Ishikawa (cell line): Measurements from ENCODE around the gene ADNP2.

Experiments
- CREB1 ChIP-seq: IDR thresholded peaks from 2 replicates; pipeline ENCODE4 v1.6.1; 2012; ENCODE audit warnings: low read depth
- FOXM1 ChIP-seq: IDR thresholded peaks from 2 replicates; pipeline ENCODE4 v1.6.1; 2012; ENCODE audit warnings: low read depth, borderline replicate concordance
- MAX ChIP-seq: IDR thresholded peaks from 2 replicates; pipeline ENCODE4 v1.6.1; 2012
- REST ChIP-seq: IDR thresholded peaks from 2 replicates; pipeline ENCODE4 v1.6.1; 2012; ENCODE audit warnings: low read depth, mild to moderate bottlenecking
- TAF1 ChIP-seq: IDR thresholded peaks from 2 replicates; pipeline ENCODE4 v1.6.1; 2012; ENCODE audit warnings: low read depth, mild to moderate bottlenecking
- TCF12 ChIP-seq: IDR thresholded peaks from 2 replicates; pipeline ENCODE4 v1.6.1; 2012; ENCODE audit warnings: low read depth
- USF1 ChIP-seq: IDR thresholded peaks from 2 replicates; pipeline ENCODE4 v1.6.1; 2012
- YY1 ChIP-seq: IDR thresholded peaks from 2 replicates; pipeline ENCODE4 v1.6.1; 2012; ENCODE audit warnings: low read depth

GRCh38 chr18:80148326-80149199, 39.5 kb downstream of the ADNP2 start:
- TF ChIP-seq FOXM1, result no peak
- no peak for TF ChIP-seq USF1
- no peak for TF ChIP-seq TAF1
- TF ChIP-seq REST, result no peak
- no peak for TF ChIP-seq TCF12
- no peak for TF ChIP-seq YY1
- no peak for TF ChIP-seq MAX
- TF ChIP-seq CREB1, result no peak
